GM18907 (cell line): Measurements from ENCODE around the gene PALMD.

Experiments
- ATAC-seq: cut with Tn5 transposase; IDR thresholded peaks from one replicate; pipeline ENCODE4 v1.9.1; 2021; ENCODE audit warnings: mild to moderate bottlenecking, moderate library complexity; ENCODE audit not compliant: unreplicated experiment

Gene PALMD

DNA sequence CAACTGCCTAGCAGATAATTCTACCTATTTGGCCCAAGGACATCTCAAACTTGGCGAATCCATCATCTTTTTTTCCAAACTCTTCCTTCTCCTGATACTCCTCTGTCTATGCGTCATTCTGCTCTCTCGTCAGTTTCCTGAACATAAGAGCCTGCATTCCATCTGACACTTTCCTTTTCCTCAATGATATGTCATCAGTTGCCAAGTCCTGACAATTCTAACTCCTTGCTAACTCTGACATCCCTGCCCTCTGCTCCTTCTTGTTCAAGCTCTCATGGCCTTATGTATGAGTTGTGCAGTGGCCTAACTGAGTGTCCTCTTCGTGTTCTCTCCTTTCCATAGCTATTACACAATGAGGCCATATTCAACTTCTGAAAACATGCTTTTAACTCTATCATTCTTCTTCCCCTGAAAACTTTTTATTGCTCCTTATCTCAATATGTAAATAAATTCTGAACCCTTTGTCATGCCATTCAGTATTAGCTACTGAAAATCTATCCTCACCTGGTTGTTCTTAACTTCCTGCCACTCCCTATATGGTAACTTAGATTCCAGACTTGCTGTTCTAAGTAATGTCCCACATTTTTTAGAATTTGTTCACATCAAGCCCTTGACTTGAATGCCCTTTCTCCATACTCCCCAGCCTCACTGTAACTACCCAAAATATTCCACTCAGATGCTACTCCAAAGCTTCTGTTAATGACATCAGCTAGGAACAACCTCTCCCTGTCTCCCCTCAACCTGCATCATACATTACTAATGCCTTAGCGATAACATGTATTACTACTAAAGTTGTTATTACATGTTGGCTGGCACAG is 11.5 kb downstream of the PALMD start:
- no peak for ATAC-seq

DNA sequence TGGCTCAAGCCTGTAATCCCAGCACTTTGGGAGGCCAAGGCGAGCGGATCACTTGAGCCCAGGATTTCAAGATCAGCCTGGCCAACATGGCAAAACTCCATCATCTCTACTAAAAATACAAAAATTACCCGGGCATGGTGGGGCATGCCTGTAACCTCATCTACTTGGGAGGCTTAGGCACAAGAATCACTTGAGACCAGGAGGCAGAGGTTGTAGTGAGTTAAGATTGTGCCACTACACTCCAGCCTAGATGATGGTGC is 12.0 kb downstream of the PALMD start:
- no peak for ATAC-seq

DNA sequence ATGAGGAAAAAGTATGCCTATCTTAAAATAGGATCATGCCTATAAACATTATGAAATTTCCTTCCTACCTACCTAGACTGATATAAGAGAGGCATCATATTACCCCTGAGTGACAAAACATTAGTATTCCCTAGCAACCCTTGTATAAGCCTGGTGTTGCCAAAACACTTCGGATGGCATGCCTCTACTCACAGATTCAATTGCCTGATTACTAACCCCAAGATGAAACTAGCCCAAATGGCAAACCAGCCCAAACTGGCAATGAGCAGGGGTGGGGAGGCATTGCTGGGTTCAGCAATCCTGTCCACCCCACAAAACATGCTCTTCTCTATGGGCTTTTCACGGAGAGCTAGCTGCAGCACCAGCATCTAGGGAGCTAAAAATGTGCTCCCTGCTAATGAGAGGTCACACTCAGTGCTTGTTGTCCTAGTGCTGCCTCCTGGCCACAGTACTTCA is 13.9 kb downstream of the PALMD start:
- ATAC-seq, result no peak

DNA sequence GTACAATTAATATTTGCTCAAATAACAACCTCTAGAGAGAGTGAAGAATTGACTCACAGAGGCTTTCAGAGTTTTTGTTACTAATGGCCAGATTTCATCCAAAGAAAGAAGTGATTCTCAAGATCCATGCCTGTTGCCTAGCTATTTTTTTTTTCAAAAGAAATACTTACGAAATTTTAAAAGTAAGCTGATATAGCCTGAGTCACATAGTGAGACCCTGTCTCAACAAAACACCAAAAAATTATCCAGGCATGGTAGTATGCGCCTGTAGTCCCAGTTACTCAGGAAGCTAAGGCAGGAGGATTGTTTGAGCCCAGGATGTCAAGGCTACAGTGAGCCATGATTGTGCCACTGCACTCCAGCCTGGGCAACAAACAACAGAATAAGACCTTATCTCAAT is 14.6 kb downstream of the PALMD start:
- no peak for ATAC-seq

DNA sequence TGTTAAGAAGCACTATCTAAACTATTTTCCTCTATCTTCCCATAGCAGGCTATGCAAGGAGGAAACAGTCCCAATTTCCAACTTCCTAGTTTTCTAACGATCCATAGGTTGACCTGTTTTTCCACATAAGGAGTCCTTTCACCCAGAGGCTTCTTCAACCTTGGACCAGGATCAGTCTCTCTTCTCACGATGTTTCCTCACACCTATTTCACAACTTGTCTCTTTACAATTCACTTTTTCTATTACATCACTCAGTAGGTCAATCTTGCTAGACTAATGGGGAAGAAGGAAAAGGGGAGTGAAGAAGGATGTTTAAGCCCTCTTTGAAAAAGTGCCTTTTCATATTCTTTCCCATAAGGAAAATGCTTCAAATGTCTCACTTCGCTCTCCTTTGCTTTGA is 15.9 kb downstream of the PALMD start:
- ATAC-seq, result no peak

DNA sequence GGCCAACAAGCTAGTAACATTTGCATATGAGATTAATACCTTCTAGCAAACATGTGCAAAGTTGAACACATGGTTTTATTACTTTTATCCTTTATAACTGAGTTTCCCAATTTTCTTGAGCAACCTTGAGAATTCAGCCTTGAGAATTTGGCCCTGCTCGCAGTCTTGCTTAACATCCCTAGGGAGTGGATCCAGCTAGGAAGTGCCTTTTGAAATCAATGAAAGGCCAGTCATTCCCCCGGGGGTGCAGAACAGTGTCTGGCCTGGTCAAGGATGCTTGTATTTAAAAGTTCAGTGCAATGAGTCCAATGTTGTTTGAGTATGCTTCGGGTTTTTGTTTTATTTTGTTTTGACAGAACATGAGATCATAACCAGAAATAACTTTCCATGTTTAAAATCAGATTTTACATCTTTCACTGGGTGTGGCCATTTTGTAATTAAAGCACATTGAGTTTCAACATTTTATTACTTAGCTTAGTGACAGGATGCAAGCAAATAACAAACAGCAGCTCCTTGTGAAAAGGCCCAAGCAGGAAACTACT is 16.7 kb downstream of the PALMD start:
- ATAC-seq, result no peak

DNA sequence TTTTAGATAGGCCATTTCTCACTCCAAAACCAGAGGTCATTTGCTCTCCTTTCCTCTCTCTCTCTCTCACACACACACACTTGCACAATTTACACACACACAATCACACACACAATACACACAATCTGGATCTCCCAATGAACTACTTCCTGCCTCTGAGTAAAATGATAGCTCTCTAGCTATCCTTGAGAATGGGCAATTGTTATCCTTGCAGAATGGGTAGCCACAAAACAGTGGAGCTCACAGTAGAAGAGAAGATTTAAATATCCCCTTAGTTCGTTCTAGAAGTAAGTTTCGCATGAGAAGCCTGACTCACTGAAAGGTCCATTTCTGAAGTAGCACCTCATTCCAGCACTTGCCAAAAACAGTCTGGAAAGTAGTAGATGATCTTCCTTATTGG is 17.6 kb downstream of the PALMD start:
- no peak for ATAC-seq

DNA sequence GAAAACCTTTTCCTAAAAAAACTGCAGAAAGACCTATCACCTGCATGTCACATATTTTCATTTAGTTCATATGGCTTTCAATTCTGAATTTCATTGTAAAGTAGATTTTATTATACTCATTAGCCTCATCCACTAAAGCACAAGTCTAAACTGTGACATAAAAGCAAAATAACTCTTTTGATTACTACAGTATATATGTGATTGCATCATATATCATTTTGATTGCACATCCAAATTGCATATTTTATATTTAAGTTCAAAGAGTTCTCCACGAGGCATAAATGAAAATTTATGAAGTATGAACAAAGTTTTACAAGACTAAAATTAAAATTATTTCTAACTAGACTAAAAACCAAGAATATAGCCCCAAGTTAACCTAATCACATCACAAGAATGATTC is 19.3 kb downstream of the PALMD start:
- ATAC-seq, result no peak

DNA sequence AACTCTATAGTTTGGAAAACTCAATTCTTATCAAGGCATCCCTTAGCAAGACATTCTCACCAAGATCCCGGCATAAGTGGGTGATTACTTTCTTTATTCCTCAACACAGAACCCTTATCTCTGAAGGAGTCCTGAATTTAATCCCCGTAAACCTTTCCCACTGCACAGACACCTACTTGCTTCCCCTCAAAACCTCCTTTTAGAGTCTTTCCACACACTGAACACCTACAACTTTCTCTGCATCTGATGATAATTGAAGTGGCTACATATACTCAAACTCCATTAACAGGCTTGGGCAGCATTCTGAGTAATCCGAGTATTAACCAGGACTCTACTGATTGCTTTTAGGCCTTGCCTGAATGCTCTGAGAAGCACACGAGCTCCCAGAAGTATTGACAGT is 23.5 kb downstream of the PALMD start:
- no peak for ATAC-seq

DNA sequence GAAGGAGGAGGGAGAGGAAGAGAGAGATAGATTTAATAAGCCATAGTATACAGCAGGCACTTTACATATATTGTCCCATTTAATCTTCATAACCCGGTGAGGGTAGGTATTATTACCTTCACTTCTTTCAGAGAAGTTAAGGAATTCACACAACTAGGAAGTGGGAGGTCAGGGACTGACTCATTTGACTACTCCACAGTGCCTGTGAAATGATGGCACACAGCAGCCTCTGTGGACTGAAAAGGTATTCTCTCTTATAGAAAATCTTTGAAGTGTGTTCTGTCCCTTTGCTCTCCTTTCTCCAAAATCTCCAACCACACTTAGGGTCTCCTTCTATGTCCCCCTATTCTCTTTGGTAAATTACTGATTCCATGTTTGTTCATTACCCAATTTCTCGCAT is 23.9 kb downstream of the PALMD start:
- no peak for ATAC-seq

DNA sequence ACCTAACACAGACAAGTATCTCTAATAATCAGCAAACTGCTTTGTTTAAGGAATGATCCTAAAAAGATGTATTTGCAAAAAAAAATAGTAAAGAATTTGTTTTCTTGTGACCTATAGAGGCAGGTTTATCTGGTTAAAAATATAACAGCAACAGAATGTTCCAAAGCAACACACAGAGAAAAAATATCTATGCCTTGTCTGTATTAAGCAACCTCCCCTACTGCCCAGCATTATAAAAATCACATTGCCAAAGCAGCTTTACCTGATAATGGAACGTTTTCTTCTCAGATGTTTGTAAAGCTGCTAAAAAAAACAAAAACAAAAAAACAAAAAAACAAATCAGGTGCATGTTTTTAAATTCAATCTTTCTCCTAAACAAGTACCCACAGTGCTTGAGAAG is 24.7 kb downstream of the PALMD start:
- no peak for ATAC-seq

DNA sequence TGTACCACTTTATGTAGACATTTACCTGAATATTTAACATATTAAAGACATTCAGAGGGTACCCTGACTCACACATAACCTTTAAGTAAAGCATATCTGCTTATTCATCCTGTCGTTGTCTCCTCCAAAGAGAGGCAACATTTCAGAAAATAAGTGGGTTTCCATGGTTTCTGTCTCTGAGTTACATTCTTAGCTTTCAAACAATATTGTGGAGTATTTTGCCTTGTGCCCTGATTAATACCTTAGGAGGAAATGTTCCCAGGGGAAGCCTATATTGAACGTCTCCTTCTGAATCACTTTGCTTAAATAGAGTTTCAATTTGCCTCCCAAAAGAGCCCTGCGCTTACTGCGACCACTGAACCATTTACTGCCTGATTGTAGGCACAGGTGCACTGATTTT is 26.1 kb downstream of the PALMD start:
- ATAC-seq, result no peak

DNA sequence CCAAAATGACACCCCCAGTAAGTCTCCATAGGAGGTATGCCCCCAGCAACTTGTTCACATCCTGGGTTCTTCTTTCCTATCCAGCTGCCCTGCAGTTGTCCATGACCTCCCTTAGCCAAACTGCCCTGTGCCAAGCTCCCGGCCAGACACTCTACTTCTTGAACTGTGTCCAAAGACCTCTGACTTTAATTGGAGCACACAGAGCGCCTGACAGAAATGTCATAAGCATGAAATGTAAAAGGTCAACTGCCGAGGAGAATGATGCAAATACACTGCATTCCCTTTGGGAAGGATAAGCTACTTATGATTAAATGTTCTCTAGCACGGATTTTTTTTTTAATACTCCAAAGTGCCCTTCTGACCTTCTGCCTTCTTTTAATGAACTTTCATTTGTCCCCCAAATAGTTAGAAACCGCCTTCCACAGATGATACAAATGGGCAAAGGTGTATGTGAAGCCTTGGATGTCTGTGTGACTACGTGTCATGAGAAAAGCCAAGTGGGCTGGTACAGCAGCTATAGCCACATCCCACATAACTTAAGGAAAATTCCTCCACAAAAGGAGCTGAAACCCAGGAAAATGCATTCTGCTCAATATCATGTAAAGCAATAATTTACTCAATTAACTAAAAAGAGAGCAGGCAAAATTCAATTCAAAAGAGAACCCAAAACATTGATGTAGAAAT is 26.8 kb downstream of the PALMD start:
- ATAC-seq, result no peak

DNA sequence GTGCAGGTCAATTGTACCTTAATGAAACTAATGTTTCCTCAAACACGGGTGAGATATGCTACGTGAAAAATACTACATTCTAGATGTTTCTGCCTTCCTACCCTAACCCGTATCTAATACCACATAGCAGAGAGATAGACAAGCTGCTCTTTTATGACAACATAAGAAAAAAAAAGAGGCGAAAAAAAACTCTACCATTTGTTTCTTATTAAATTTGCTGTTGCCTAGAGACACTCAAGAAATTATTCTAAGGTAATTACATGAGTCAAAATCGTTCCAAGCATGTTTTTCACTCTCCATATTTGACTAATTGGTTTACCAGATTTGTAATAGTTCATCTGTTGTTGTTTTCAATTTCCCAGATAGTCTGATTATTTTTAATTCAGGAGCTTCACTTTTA is 27.4 kb downstream of the PALMD start:
- ATAC-seq, result no peak

DNA sequence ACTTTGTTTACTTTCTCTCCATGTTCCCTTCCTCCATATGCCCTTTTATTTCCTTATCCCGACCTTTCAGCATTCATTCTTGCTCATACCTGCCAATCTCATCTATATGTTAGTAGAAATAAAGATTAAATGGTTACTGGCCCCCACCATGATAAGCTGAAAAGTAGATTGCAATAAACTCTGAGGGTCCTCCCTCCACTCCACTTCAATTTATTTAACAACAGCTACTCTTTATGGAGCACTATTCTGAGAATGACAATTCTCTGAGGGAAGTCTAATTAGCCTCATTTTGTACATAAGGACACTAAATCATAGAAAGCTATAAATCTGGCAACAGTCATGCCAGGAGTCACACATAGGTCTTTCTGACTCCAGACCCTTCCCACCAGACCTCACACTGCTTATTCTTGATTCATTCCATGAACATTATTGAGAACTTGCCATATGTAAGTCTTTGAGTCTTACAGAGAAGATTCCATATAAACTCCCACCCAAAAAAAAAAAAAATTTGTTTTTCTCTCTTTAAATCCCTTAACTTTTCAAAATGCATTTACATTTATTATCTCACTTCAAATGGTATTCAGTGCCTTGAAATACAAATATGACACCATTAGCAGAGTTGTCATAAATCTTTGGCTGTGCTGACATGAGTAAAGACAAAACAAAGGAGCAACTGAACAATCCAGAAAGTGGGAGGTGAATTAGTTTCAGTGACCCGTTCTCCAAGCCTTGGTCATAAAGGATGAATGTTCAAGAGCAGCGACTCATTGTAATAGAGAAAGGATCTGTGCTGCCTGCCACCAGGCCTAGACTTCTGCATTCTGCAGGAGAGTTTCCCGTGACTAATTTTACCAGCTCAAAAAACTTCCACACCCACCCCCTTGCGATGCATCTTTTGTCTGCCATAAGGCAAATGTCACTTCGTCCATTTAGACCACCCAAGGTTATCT is 28.5 kb downstream of the PALMD start:
- ATAC-seq, result no peak

DNA sequence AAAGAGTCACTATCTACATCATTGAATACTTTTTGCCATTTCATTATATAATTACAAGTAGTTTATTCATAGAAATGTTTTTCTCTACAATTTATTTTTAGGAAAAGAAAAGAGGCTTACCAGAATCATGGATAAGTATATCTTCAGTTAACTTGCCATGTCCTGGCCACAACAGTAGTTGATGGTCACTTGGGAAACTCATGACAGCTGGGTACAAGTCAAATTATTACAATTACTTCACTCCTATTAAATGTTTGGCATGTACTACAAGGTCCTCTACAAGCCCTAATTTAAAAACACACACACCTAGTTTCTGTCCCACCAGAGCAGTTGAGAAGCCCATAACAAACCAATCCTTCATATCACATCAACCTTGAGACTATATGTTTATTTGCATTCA is 29.4 kb downstream of the PALMD start:
- no peak for ATAC-seq

DNA sequence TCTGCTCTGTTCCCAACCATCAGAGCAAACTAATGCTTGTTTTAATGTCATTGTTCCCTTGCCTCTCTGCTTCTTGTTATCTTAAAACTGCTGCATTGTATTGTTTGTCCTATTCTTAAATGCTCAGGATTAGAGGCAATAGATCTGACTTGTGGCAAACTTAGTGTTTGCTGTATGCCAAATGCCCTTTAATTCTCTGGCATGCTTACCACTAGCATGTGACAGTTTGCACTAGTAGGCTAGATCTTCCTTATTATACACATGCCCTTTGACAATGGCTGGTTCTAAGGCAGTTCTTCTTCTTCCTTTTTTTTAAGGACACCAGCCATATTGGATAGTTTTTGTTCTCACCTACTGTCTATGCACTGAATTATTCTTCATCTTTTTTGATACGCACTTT is 30.1 kb downstream of the PALMD start:
- no peak for ATAC-seq

DNA sequence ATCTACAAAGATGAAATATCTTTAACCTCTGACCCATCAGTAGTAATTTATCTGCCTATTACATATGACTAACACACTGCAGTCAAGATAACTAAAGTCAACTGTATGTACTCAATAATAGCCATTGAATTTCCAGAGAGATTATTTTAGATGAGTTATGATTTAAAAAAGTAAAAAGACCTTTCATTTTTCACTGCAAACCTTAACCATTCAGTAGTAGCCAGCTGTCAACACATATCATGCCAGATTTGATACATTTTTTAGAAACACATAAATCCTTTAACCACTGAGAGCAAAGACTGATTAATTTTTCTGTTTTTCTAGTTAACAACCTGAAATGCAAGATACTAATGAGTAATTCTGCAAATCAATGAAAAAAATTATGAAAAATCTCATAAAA is 31.0 kb downstream of the PALMD start:
- no peak for ATAC-seq

DNA sequence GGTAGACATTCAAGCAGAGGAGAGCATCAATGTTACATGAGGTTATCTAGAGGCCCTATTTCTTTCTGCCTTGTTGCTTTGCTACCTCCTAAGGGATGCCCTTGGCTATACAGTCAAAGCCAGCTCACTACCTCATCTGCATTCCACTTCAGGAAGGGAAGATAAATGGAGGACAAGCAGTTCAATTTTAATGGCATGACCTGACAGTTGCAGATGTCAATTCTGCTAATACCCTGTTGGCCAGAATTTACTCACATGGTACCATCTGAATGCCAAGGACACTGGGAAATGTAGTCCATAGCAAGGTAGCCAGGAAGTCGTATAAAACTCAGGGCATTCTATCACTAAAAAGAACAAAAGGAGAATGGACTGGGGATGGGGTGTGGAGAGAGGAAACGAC is 31.5 kb downstream of the PALMD start:
- ATAC-seq, result no peak

DNA sequence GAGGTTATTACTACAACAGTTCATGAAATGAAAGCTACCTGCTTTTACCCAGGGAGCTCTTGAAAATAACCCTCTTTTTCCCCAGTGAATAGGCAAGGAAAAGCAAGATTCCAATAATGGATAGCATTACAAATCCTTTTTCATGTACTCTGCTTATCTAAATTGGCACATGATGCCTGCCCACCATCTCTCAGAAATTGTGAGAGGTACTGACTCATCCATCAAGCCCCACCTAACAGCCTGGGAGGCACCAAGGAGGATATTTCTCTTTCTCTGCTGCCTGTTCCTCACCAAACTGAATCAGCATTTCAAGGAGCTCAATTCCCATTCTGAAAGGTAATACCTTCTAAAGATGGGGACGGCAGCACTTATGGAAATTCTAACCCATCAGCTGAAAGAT is 34.4 kb downstream of the PALMD start:
- no peak for ATAC-seq

DNA sequence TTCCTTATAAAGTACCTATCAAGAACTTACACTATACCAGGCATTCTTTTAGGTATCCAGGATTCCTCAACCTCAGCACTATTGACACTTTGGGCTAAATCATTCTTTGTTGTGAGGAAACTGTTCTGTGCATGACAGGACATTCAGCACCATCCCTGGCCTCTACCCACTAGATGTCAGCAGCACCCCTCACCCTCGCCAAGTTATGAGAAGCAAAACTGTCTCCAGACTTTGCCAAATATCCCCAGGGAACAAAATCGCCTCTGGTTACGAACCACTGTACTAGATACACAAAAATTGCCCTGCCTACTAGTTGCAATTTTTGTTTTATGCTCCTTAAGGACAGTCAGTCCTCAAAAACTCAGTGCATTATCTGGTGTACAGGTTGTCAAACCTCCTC is 35.7 kb downstream of the PALMD start:
- ATAC-seq, result no peak
